HG03342 (cell line): Measurements from ENCODE around the gene MRPS35.

Experiments used
- ATAC-seq: cut with Tn5 transposase; IDR thresholded peaks from one replicate; pipeline ENCODE4 v1.9.1; 2021; ENCODE audit warnings: mild to moderate bottlenecking, moderate library complexity; ENCODE audit not compliant: unreplicated experiment

MRPS35 gene

GRCh38 chr12:27710592-27711316 lies at the start of gene MRPS35:
Gene MRPS35, plus strand, starts transcription at chr12:27710832. Its CDS starts 12 bp downstream, at chr12:27710844.
- ATAC-seq, result peak; percentile 96

- no peak for ATAC-seq
Measured at GRCh38 chr12:27665704-27666103, 44.9 kb upstream of the MRPS35 start.

GRCh38 chr12:27666510-27666909 lies 44.1 kb upstream of the MRPS35 start:
- no peak for ATAC-seq

GRCh38 chr12:27667540-27667939 lies 43.1 kb upstream of the MRPS35 start:
- no peak for ATAC-seq

- ATAC-seq, result no peak
Measured at GRCh38 chr12:27672051-27672450, 38.6 kb upstream of the MRPS35 start.

- ATAC-seq, result no peak
Measured at GRCh38 chr12:27672643-27673042, 38.0 kb upstream of the MRPS35 start.

GRCh38 chr12:27673101-27673718 lies 37.4 kb upstream of the MRPS35 start:
- no peak for ATAC-seq

- ATAC-seq, result no peak
Measured at GRCh38 chr12:27674989-27675388, 35.6 kb upstream of the MRPS35 start.

- no peak for ATAC-seq
Measured at GRCh38 chr12:27680619-27681018, 30.0 kb upstream of the MRPS35 start.

- no peak for ATAC-seq
Measured at GRCh38 chr12:27682534-27682933, 28.1 kb upstream of the MRPS35 start.

- no peak for ATAC-seq
Measured at GRCh38 chr12:27685274-27685673, 25.4 kb upstream of the MRPS35 start.

GRCh38 chr12:27686147-27686546 lies 24.5 kb upstream of the MRPS35 start:
- ATAC-seq, result no peak

- no peak for ATAC-seq
Measured at GRCh38 chr12:27688671-27689070, 22.0 kb upstream of the MRPS35 start.

- no peak for ATAC-seq
Measured at GRCh38 chr12:27689558-27690180, 21.0 kb upstream of the MRPS35 start.

- ATAC-seq, result no peak
Measured at GRCh38 chr12:27693403-27693802, 17.2 kb upstream of the MRPS35 start.

- ATAC-seq, result no peak
Measured at GRCh38 chr12:27695556-27696292, 14.9 kb upstream of the MRPS35 start.

GRCh38 chr12:27696293-27696652 lies 14.4 kb upstream of the MRPS35 start, which contains the start of gene REP15:
Gene REP15, plus strand, starts transcription at chr12:27696447. Its CDS starts 116 bp downstream, at chr12:27696563.
- no peak for ATAC-seq

GRCh38 chr12:27696864-27697564 lies 13.6 kb upstream of the MRPS35 start:
- no peak for ATAC-seq

- peak; percentile 83 for ATAC-seq
Measured at GRCh38 chr12:27703720-27704452, 6.7 kb upstream of the MRPS35 start.

- ATAC-seq, result no peak
Measured at GRCh38 chr12:27705263-27705662, 5.4 kb upstream of the MRPS35 start.
